GM18526 (cell line): ENCODE data around the gene TIMM22.

Source experiments
- POLR2A ChIP-seq: IDR thresholded peaks from 3 replicates; pipeline ENCODE4 v1.6.1; 2011; ENCODE audit not compliant: insufficient read length; ENCODE audit errors: extremely low read depth

The TIMM22 gene

DNA sequence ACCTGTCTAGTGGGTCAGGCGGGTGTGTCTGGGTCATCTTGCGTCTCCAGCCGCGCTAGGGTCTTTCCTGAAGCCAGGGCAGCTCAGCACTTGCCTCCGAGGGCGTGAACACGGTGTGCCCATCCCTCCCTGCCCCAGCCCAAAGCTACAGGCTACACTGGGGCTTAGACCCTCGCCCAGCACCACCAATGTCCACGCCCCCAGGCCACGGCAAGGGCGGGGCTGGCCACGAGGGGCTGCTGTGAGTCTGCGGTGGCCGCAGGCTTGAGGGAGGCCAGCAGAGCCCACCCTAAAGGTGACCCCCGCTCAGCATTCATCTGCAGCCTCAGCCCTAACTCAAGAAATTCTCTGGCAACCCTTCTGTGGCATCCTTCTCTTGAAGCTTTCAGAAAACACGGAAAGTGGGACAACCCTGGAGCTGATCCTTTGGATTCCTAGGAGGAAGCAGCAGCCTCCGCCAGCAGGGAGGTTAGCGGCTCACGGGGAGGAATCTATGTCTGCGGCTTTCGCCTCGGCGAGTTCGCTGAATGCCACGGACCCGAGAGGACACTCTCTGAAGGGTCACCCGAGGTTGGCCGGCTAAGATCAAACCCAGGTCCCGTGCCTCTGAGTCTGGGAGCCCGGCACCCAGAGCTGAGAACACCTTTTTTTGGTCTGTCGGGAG lies 41.7 kb downstream of the TIMM22 start:
- TF ChIP-seq POLR2A = no peak

DNA sequence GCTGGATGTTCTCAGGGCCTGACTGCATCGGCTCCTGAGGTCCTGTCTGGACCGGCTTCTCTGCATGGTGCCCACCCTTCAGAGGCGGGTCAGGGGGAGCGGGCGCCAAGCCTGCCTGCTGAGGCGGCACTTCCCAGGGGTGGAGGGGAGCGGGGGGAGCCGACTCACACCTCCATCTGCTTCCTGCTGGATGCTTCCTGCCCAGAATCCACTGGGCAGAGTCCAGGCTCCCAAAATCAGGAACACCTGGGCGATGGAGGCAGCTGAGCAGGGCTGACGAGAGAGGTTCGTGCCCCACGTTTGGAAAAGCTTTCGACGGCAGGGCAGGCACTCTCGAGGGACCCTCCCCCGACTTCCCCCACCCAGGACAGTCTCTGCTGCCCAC lies 42.2 kb downstream of the TIMM22 start:
- TF ChIP-seq POLR2A = no peak

DNA sequence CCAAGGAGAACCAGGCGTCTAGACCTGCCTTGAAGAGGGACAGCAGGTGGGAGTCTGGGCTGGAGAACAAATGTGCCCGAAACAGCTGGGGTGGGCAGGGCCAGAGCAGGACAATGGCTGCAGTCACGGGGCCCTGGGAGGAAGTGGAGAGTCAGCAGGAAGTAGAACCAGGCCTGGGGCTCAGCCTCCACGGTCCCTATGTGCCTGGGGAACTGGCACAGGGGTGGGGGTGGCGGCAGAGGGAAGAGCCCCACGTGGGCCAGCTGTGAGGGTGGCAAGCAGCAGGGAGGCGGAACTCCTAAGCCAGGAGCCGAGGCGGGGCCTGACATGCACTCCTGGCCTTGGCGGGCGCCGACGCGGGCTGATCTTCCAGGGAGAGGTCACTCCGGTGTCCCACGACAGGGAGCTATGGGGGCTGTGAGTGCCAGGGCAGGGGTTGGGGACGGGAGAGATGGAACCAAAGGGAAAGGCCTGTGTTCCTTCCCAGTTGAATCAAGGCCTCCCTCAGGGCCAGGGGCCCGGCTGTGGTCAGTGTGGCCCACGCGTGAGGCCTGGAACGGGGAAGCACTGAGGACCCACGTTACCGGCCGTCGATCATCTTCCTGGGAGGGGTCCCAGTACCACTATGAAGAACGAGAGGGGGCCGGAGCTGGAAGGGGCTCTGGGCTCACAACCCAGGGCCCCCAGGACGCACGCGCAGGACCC lies 42.7 kb downstream of the TIMM22 start:
- no peak for TF ChIP-seq POLR2A

DNA sequence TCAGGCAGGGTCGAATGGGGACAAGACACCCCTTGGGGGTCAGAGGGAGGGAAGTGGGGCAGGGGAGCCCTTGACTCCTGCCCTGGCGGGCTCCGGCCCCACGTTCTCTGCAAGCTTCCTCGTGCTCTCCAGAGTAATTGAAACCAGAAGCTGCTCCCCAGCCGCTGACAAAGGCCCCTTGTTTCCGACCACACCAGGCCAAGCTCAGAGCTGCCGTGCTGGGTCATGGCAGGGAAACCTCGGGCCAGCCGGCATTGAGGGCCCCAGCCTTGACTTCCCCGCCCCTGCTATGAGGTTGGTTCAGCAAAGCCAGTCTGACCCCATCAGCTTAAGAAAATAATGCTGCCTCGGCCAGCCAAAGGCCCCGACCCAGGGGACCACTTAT lies 43.3 kb downstream of the TIMM22 start:
- no peak for TF ChIP-seq POLR2A

DNA sequence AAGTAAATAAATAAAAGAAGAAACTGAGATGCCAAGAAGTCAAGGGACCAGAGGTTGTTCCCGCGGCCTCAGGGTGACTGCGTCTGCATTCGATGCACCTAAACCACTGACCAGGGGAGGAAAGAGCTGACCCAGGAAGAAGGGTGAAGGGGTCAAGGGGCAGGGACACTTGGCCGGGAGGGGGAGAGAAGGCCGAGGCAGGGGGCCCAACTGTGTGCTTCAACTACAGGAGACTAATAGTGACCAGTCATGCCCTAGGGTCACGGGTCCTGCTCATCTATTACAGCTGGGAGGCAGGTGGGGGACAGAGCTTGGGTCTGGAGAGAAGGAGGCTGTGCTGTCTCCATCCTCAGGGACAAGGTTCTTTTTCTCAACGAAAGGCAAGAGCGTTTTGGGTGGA lies 44.8 kb downstream of the TIMM22 start:
- TF ChIP-seq POLR2A = no peak

DNA sequence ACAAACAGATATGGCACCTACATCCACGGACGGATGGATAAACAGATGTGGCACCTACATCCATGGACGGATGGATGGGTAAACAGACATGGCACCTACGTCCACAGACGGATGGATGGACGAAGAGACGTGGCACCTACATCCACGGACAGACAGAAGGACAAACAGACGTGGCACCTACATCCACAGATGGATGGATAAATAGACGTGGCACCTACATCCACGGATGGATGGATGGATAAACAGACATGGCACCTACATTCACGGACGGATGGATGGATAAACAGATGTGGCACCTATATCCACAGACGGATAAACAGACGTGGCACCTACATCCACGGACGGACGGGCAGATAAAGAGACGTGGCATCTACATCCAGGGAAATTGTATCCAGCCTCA lies 45.6 kb downstream of the TIMM22 start:
- TF ChIP-seq POLR2A = no peak

DNA sequence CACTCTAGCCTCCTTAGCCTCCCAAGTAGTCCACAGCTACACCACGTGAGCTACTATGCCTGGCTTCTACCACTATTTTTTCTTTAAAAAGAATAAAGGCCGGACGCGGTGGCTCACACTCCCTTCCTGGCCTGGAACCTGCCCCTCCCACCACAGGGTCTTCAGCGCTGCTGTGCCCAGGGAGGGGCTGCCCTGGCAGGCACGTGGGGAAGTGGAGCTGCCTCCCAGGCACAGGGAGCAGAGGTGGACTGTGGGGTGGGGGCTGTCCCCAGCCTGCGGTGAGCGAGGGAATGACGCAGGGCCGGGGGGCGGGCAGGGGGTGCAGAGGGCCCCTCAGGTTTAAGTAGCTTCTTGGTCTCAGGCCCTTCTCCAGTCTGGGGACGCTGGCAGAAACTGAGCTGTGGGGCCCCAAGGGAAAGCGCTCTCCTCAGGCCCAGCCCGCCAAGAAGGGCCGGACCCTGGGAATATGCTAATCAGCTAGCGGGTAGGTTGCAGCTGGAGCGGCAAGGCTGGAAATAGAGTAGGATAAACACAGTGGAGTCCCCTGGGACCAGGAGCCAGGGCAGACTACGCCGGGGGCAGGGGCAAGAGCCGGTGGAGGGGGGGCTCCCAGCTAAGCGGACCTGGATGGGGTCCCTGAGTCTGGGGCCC lies 46.8 kb downstream of the TIMM22 start:
- TF ChIP-seq POLR2A = no peak

DNA sequence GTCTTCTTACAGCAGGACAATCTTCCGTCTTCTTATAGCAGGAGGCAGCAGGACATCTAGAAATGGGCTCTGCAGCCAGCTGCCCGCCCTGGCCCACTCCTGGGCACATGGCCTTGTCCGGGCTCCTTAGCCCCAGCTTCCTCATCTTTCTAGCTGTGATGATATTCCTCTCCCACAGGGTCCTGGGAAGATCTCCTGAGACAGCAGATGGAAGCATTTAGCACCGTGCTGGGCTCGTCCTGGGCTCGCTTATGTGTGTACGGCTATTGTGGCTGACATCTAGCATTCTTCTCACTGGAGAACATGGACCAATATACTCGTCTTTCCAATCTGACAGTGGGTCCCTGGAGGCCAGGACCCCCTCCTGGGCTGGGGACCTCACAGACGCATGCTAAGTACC lies 48.5 kb downstream of the TIMM22 start:
- TF ChIP-seq POLR2A = no peak

DNA sequence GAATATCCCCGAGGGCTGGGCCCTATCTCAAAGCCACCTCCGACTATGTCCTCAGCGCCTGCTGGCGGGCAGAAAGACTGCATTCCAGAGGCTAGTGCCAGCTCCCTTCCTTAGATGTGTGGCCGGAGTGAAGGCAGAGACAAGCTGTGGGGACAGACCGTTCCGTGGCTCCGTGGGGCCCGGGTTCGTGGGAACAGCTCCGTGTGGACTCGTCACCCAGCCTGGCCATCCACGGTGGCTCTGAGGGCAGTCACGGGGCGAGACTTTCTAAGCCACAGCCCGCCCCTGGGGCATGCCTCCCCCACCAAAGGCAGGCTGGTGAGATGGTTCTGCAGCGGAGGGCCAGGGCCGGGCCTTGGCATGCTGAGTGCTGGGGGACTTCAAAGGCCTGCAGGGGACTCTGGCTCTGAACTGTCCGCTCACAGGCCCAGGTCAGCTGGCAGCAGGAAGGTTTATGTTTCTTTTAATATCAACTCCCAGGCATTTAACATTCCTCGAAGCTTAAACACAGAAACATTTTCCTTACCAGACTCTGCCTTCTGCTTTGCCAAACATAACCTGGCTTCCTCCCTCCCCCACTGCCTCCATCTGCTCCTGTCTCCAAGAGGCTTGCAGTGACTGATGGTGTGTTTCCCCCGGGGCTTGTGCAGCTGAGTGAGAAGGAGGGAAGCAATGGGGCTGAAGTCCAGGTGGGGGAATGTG lies 50.4 kb downstream of the TIMM22 start:
- TF ChIP-seq POLR2A = no peak

DNA sequence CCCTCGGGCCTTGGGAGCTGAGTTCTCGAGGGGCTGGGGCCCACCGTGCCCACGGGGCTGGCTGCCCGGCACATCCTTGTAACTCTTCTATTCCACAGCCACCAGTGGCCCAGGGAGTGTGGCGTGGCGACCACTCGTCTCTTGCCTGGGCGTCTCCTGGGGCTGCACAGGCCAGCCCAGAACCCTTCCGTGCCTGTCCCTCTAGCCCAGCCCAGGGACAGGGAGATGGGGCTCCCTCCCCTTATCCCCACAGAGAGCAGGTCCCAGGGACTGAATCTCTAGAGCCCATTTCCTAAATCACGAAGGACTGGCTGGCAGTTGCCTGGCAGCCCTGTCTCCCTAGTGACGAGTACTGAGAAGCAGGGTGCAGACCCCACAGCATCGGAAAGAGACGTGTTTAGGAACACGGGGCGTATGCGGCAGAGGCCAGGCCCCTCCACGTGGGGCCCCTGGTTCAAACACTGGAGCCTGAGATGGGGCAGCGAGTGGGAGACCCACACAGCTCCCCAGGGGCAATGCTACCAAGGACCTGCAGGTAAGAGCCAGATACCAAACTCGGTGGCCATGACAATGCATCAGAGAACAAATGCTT lies 51.0 kb downstream of the TIMM22 start:
- no peak for TF ChIP-seq POLR2A

DNA sequence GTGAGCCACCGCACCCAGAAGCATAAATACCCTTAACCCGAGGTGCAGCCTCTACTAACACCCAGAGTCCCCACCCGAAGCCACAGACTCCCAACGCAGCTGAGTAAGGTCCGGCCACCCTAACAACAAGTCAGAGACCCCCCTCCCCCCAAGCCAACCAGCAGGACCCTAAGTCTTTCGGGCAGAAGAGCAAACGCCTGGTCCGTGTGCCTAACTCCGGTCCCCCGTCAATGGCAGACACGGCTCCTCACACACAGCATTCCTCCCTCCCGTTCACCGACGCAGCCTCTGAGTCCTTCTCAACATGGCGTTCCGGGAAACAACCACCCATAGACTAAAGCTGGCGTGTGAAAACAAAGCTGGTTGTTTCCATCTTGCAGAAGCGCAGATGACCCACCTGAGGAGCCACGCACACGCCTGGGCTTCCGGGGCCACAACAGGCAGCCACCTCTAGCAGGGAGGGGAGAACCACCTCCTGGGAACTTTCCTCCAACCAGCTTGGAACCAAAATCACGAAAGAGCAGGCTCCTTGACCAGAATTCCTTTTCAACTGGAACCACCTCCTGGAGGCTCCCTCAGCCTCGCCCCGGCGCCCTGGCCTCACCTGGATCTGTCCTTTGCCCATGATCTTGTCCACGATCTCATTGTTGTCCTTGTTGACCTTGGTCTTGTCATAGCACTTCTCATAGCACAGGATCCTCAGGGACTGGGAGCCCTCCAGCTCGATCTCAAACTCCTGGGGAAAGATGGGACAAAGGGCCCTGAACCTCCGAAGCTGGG lies 52.7 kb downstream of the TIMM22 start:
- TF ChIP-seq POLR2A = no peak

DNA sequence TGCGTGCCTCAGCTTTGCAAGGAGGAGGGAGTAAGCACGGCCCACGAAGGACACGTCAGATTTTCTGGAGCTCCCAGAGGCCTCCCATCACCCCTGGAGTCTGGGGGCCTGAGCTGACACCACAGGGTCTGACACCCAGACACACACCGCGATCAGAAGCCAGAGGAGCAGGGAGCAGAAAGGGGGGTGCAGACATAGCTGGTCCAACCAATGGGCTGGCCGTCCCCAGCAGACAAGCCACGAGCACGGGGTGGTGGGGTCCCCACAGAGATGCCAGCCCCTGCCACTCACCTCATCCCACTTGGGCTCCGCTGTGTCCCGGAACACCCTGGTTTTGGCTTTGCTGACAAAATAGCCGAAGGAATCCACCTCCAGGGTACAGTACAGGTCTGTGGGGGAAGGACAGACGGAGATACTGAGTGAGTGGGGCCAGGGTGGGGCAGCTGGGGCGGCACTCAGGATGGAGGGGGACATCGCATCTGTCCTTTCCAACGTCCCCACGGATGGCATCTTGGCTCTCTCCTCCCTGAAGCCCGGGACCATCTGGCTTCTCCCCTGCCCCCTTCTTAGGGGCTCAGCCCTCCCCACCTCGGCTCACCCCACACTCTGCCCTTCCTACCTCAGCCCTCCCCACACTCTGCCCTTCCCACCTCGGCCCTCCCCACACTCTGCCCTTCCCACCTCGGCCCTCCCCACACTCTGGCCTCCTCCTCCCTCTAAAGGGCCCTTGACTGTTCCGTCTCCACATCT lies 53.5 kb downstream of the TIMM22 start:
- no peak for TF ChIP-seq POLR2A

DNA sequence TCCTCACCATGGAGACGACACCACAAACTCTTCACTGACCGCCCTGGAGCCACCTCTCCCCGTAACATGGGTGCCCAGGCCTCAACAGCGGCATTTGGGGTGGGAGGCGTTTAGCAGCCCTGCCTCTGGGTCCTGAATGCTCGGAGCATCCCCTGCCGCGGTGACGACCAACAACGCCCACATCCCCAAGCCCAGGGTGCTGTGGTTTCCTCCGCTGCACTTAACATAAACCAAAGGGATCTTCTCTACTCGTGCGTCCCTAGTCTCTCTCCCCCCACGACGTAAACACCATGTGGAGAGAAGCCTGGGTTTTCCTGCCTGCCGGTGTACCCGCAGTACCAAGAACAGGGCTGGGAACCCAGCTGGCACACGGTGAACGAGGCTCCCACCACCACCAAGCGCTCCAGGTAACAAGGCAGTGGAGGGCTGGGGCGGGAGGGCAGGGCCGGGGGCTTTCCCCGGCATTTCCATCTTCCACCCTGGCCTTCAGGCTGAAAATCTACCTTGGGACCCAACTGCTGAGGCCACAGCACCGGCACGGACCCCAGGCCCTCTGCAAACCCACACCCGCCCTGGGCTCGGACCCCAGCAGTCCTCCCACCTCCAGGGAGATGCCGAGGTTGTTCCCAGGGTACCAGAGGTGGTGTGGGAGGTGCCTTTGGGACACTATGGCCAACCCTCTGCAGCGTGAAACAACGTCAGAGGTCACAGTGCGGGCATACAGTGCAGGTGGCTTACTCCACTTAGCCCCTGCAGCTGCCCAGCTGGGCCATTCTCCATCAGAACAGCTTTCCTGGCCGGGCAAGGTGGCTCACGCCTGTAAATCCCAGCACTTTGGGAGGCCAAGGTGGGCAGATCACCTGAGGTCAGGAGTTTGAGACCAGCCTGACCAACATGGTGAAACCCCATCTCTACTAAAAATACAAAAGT lies 54.3 kb downstream of the TIMM22 start:
- no peak for TF ChIP-seq POLR2A
